K562 (cell line): ENCODE measurements around the gene GPC3. TPM values are rescaled to one million over a fixed set of nuclear protein-coding genes. Genes with fewer than 3 reads are reported as not detected.

Experiments used
- ATAC-seq: fragments of 200-7000 bp; cut with Tn5 transposase; 3 replicates; pipeline ENCODE4 v1.9.1; 2020; ENCODE audit warnings: moderate library complexity
- BruUV-seq: library from RNA; stranded (reverse); fragments of 400-500 nt; replicated peaks from 2 replicates; lab custom pipeline; 2021; lab: Mats Ljungman, UMichigan
- CTCF ChIA-PET: fragments of 300-600 bp; formaldehyde crosslinking; extraction: SDS; loops from one replicate; lab custom pipeline; 2021; ENCODE audit warnings: low intra/inter-chr PET ratio; lab: Yijun Ruan, JAX
- POLR2A ChIA-PET: fragments of 300-600, 350-650 bp; sonication (Branson Sonifier 250); formaldehyde crosslinking; extraction: SDS; loops from one replicate; lab custom pipeline; 2021; ENCODE audit warnings: antibody characterized with exemption, inconsistent platforms; lab: Yijun Ruan, JAX
- DNase-seq, 4 experiments: peaks; one replicate each; pipeline versions ENCODE4 v3.0.0 to v3.0.0-alpha.2; 2011 to 2018; ENCODE audit warnings: low spot score in 3 of 4, mixed read lengths in 3 of 4; ENCODE audit errors: extremely low read depth in 1 of 4
- FAIRE-seq: peaks from 2 replicates; lab custom pipeline; 2011; peaks lifted over from hg19 to GRCh38; lab: Jason Lieb, UNC
- H2AFZ ChIP-seq: 2 replicates; pipeline ENCODE4 v1.6.0; 2011; ENCODE audit warnings: low read depth, low read length, control low read depth, inconsistent platforms
- H3K27ac ChIP-seq: fragments of 200-600 bp; 3 replicates; pipeline ENCODE4 v1.8.0; 2011; ENCODE audit warnings: low read depth, mild to moderate bottlenecking, control low read depth, inconsistent platforms, low read length, moderate library complexity, mixed read lengths; ENCODE audit errors: extremely low read depth
- H3K27me3 ChIP-seq, 2 experiments: fragments of 300-600 bp in 1 of 2; 2 replicates in 1 of 2; 3 replicates in 1 of 2; pipeline versions ENCODE4 v1.6.0 to v1.8.0; 2011; ENCODE audit warnings: inconsistent platforms in 2 of 2, low read length in 2 of 2, mild to moderate bottlenecking in 1 of 2, mixed read lengths in 1 of 2, moderate library complexity in 1 of 2; ENCODE audit not compliant: control insufficient read depth in 2 of 2, insufficient read depth in 2 of 2
- H3K36me3 ChIP-seq: fragments of 300-600 bp; 3 replicates; pipeline ENCODE4 v1.8.0; 2011; ENCODE audit warnings: mild to moderate bottlenecking, low read length, inconsistent platforms; ENCODE audit not compliant: control insufficient read depth, insufficient read depth
- H3K4me1 ChIP-seq, 2 experiments: fragments of 200-600 bp in 1 of 2; replicated peaks in 1 of 2; 2 replicates in 1 of 2; 3 replicates in 1 of 2; pipeline versions ENCODE4 v1.5.1 to v1.8.0; 2011; ENCODE audit warnings: inconsistent platforms in 2 of 2, low read length in 2 of 2, mild to moderate bottlenecking in 1 of 2, mixed read lengths in 1 of 2, moderate library complexity in 1 of 2; ENCODE audit not compliant: control insufficient read depth in 2 of 2, insufficient read depth in 2 of 2
- H3K4me2 ChIP-seq: 2 replicates; pipeline ENCODE4 v1.6.1; 2011; ENCODE audit warnings: low read length, control low read depth, inconsistent platforms, mixed read lengths; ENCODE audit not compliant: insufficient read depth
- H3K4me3 ChIP-seq: fragments of 200-600 bp; sonication (generic), shearing (Covaris generic); 2 replicates; pipeline ENCODE4 v1.5.1; 2016; ENCODE audit warnings: control low read depth, inconsistent platforms
- H3K79me2 ChIP-seq: fragments of 200-600 bp; 3 replicates; pipeline ENCODE4 v1.8.0; 2011; ENCODE audit warnings: low read length, inconsistent platforms; ENCODE audit not compliant: control insufficient read depth, insufficient read depth
- H3K9ac ChIP-seq, 2 experiments: 2 replicates each; pipeline versions ENCODE4 v1.6.0 to v1.6.1; 2011; ENCODE audit warnings: low read depth in 2 of 2, low read length in 2 of 2, control low read depth in 1 of 2, inconsistent platforms in 1 of 2, mild to moderate bottlenecking in 1 of 2, mixed read lengths in 1 of 2; ENCODE audit not compliant: insufficient read depth in 1 of 2
- H3K9me1 ChIP-seq: one replicate; pipeline ENCODE4 v1.6.0; 2011; ENCODE audit warnings: inconsistent platforms, mild to moderate bottlenecking, low read length, moderate library complexity; ENCODE audit not compliant: control insufficient read depth, insufficient read depth
- H3K9me3 ChIP-seq: replicated peaks from 2 replicates; pipeline ENCODE4 v1.5.1; 2011; ENCODE audit warnings: low read depth, low read length, inconsistent platforms; ENCODE audit not compliant: control insufficient read depth, insufficient read depth
- H4K20me1 ChIP-seq: replicated peaks from 2 replicates; pipeline ENCODE4 v1.6.1; 2011; ENCODE audit warnings: low read length, inconsistent platforms, mixed read lengths; ENCODE audit not compliant: control insufficient read depth, insufficient read depth
- BRD9 ChIP-seq: fragments of 450-650 bp; IDR thresholded peaks from 2 replicates; pipeline ENCODE4 v1.6.1; 2018; ENCODE audit warnings: low read depth; ENCODE audit not compliant: partially characterized antibody
- CBX1 ChIP-seq: sonication (generic); IDR thresholded peaks from 2 replicates; pipeline ENCODE4 v1.6.1; 2016; ENCODE audit warnings: antibody characterized with exemption, low read depth, mild to moderate bottlenecking
- CBX5 ChIP-seq: IDR thresholded peaks from 2 replicates; pipeline ENCODE4 v1.6.1; 2014; ENCODE audit warnings: low read depth, borderline replicate concordance
- CXXC5 ChIP-seq: fragments of 250-450 bp; sonication (Bioruptor Pico); IDR thresholded peaks from 2 replicates; pipeline ENCODE4 v1.8.0; 2022; ENCODE audit warnings: inconsistent platforms, mild to moderate bottlenecking, moderate library complexity
- FOXJ2 ChIP-seq: fragments of 200-800 bp; sonication (Bioruptor generic); IDR thresholded peaks from 2 replicates; pipeline ENCODE4 v1.6.1; 2016; ENCODE audit warnings: missing genetic modification characterization, missing compliant biosample characterization
- HDAC2 ChIP-seq: fragments of 450-650 bp; IDR thresholded peaks from 2 replicates; pipeline ENCODE4 v1.6.1; 2016; ENCODE audit warnings: mild to moderate bottlenecking
- MEF2A ChIP-seq: IDR thresholded peaks from 2 replicates; pipeline ENCODE4 v1.6.1; 2011; ENCODE audit warnings: low read depth, mild to moderate bottlenecking, low read length, moderate library complexity; ENCODE audit not compliant: control insufficient read depth
- MYC ChIP-seq, 2 experiments: fragments of 250-450 bp in 1 of 2; sonication (Bioruptor Pico) in 1 of 2; IDR thresholded peaks; 2 replicates each; pipeline versions ENCODE4 v1.5.1 to v1.6.1; 2012 to 2021; ENCODE audit warnings: low read depth in 2 of 2, borderline replicate concordance in 1 of 2, improper control_type of control experiment in 1 of 2, low read length in 1 of 2, mild to moderate bottlenecking in 1 of 2, moderate library complexity in 1 of 2
- NELFE ChIP-seq: IDR thresholded peaks from 2 replicates; pipeline ENCODE4 v1.6.1; 2011; ENCODE audit warnings: mild to moderate bottlenecking; ENCODE audit not compliant: insufficient read depth, insufficient read length
- POLR2AphosphoS5 ChIP-seq: IDR thresholded peaks from 2 replicates; pipeline ENCODE4 v1.6.1; 2011; ENCODE audit warnings: mild to moderate bottlenecking, low read depth, low read length, moderate library complexity; ENCODE audit not compliant: control insufficient read depth, insufficient read depth
- SMARCC2 ChIP-seq: fragments of 450-650 bp; IDR thresholded peaks from 2 replicates; pipeline ENCODE4 v1.6.1; 2017; ENCODE audit warnings: antibody characterized with exemption, moderate library complexity, mild to moderate bottlenecking, low read depth
- SNRNP70 ChIP-seq: fragments of 200-400 bp; formaldehyde crosslinking; optimal IDR thresholded peaks from 2 replicates; pipeline ENCODE3; 2017; ENCODE audit warnings: low read depth, low read length
- SPI1 ChIP-seq: IDR thresholded peaks from 2 replicates; pipeline ENCODE4 v1.6.1; 2011; ENCODE audit warnings: low read depth, low read length, control low read depth, borderline replicate concordance
- TAF1 ChIP-seq: IDR thresholded peaks from 2 replicates; pipeline ENCODE4 v1.6.1; 2011; ENCODE audit warnings: mild to moderate bottlenecking, low read length, moderate library complexity; ENCODE audit not compliant: insufficient read depth, control insufficient read depth, severe bottlenecking; ENCODE audit errors: extremely low read depth
- ZBTB7A ChIP-seq: IDR thresholded peaks from 2 replicates; pipeline ENCODE4 v1.6.1; 2011; ENCODE audit warnings: low read depth, mild to moderate bottlenecking, low read length, moderate library complexity, borderline replicate concordance; ENCODE audit not compliant: control insufficient read depth
- ZNF311 ChIP-seq: fragments of 250-450 bp; sonication (Bioruptor Pico); IDR thresholded peaks from 2 replicates; pipeline ENCODE4 v1.4.0; 2020; ENCODE audit warnings: mild to moderate bottlenecking, moderate library complexity
- ZNF668 ChIP-seq: fragments of 250-450 bp; sonication (Bioruptor Pico); IDR thresholded peaks from 2 replicates; pipeline ENCODE4 v1.8.0; 2022; ENCODE audit warnings: mild to moderate bottlenecking, inconsistent platforms
- WGBS: fragments of 100-300 bp; shearing (Covaris generic); methylation state at CpG from one replicate; pipeline ENCODE4 v1.1.6; 2016; ENCODE audit warnings: low coverage, mixed read lengths; ENCODE audit not compliant: insufficient coverage; ENCODE audit errors: missing lambda C conversion rate; 5-methylcytosine and 5-hydroxymethylcytosine counted together
- in situ Hi-C: fragments of 300-500 bp; cut with MboI; formaldehyde crosslinking; loops from 4 replicates; pipeline ENCODE4 v1.15.0; 2018; ENCODE audit warnings: inconsistent platforms, mixed read lengths
- intact Hi-C: fragments of 100-400 bp; cut with micrococcal nuclease; formaldehyde crosslinking; loops from 2 replicates; pipeline ENCODE4 v1.14.2; 2022
- polyA plus RNA-seq, 8 experiments: library from polyadenylated mRNA; depleted of rRNA in 4 of 8; stranded (reverse) in 5 of 8; unstranded in 3 of 8; fragments of >200 nt; fragmentation: Nextera tagmentation in 2 of 8; fragmentation: Illumina TruSeq in 1 of 8; extraction: Ambion mirVana in 2 of 8; extraction: Trizol in 1 of 8; gene quantifications; 2 replicates each; pipeline versions ENCODE4 v1.2.1 to v1.2.3, GENCODE V29; 2011 to 2014; ENCODE audit warnings: inconsistent platforms in 1 of 8, missing spikeins in 1 of 8
- total RNA-seq, 7 experiments: library from RNA; depleted of rRNA in 6 of 7; stranded (reverse); fragments of >200 nt in 6 of 7; fragmentation: Illumina TruSeq in 2 of 7; extraction: Trizol in 2 of 7; gene quantifications; 2 replicates each; pipeline versions ENCODE4 v1.2.1 to v1.2.3, GENCODE V29; 2011 to 2021; ENCODE audit warnings: low replicate concordance in 1 of 7
- TF ChIP-seq, protein P1 (sequence below): sonication (generic); formaldehyde crosslinking; IDR thresholded peaks from 2 replicates; pipeline ENCODE4 v1.8.1; 2023; ENCODE audit warnings: mild to moderate bottlenecking, missing genetic modification reagents, moderate library complexity
- TF ChIP-seq, protein P2 (sequence below): fragments of 250-450 bp; sonication (Bioruptor Pico); IDR thresholded peaks from 2 replicates; pipeline ENCODE4 v1.9.0; 2021; ENCODE audit warnings: mild to moderate bottlenecking

Gene GPC3
- total and polyA plus RNA-seq, 9 of the 15 experiments (the other 6 are each of a cell fraction or from before 2014, with no cell fraction given), result 0.42 TPM; not detected in 8

DNA sequence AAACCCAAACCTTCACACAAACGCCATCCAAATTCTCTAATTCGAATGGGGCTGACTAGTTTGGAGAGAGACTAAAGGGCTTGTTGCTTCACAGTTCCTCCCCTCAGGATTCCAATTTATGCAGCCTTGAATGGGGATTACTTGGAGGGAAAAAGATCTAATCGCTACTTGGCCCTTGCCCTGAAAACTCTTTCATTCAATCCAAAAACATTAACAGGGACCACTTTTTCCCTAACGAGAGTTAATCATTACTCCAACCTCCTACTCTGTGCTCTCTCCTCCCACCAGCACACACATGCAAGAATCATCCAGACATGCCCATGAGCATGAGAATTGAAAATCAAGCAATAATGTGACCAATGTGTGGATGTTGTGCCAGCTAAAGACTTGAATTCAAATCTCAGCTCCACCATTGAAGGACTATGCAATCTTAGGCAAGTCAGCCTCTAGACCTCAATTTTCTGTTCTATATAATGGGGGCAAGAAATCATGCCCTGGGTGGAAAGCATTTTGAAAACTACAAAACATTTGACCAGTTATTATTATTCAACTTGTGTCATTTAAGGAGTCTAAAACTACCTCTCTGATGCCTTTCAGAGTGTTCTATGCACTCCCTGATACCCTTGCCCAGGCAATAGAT, 34.3 kb upstream of the GPC3 start:
- H3K9me3 ChIP-seq, result no peaks in the 10 kb centered on the region
- no peaks in the 10 kb centered on the region for H3K36me3 ChIP-seq
- intact Hi-C loops, result no loop called here
- POLR2A ChIA-PET, result no interaction called here
- no TSS peak for BruUV-seq
- no peak overlapping the region for H3K4me2 ChIP-seq
- H3K79me2 ChIP-seq, result no peaks in the 10 kb centered on the region
- CTCF ChIA-PET, result no interaction called here
- no peak for TF ChIP-seq HDAC2
- TF ChIP-seq CBX5, result no peak
- no peak for TF ChIP-seq FOXJ2 (tag)
- TF ChIP-seq, protein P1, sequence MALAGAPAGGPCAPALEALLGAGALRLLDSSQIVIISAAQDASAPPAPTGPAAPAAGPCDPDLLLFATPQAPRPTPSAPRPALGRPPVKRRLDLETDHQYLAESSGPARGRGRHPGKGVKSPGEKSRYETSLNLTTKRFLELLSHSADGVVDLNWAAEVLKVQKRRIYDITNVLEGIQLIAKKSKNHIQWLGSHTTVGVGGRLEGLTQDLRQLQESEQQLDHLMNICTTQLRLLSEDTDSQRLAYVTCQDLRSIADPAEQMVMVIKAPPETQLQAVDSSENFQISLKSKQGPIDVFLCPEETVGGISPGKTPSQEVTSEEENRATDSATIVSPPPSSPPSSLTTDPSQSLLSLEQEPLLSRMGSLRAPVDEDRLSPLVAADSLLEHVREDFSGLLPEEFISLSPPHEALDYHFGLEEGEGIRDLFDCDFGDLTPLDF (CRISPR knock-in tag), result no peak
- TF ChIP-seq POLR2AphosphoS5, result no peak
- TF ChIP-seq SPI1, result no peak
- TF ChIP-seq ZNF311 (CRISPR knock-in tag), result no peak
- TF ChIP-seq, protein P2, sequence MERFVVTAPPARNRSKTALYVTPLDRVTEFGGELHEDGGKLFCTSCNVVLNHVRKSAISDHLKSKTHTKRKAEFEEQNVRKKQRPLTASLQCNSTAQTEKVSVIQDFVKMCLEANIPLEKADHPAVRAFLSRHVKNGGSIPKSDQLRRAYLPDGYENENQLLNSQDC (CRISPR knock-in tag), result no peak
- TF ChIP-seq TAF1, result no peak
- TF ChIP-seq ZNF668, result no peak
- TF ChIP-seq CBX1, result no peak
- no peak for TF ChIP-seq SNRNP70
- TF ChIP-seq NELFE, result no peak
- no peak for TF ChIP-seq SMARCC2
- no peak for TF ChIP-seq MYC (IDR thresholded peaks at IDR 0.05; ENCODE audit: low read depth, low read length)
- no peak for TF ChIP-seq MYC (CRISPR knock-in tag; IDR thresholded peaks at IDR 0.05; ENCODE audit: borderline replicate concordance, low read depth)
- no peak for TF ChIP-seq BRD9
- no peak for TF ChIP-seq CXXC5 (CRISPR knock-in tag)
- no peak for TF ChIP-seq MEF2A
- TF ChIP-seq ZBTB7A, result no peak
- TF ChIP-seq, all 486 proteins: peak for 0
- DNase-seq (no peak), ATAC-seq (no peak), FAIRE-seq (no peak)
- H3K4me3 ChIP-seq, result no peak overlapping the region
- H3K9me1 ChIP-seq, result no peaks in the 10 kb centered on the region
- no peak overlapping the region for H3K27ac ChIP-seq
- H4K20me1 ChIP-seq, result no peaks in the 10 kb centered on the region
- H3K27me3 ChIP-seq, result no peaks in the 10 kb centered on the region
- WGBS, result 0% methylated on average over 4 of the region's 4 CpGs
- no peaks in the 10 kb centered on the region for H3K4me1 ChIP-seq
- in situ Hi-C loops, result no loop called here
- no peak overlapping the region for H3K9ac ChIP-seq
- H2AFZ ChIP-seq, result no peak overlapping the region
